CD4-positive, alpha-beta T cell treated with Interferon alpha-2 for 1 hour (primary cell): ENCODE results near the gene PWP2.
"Not testable (repeated sequence)": the region's sequence is repeated elsewhere in the genome, so short reads cannot be mapped to it uniquely, and the experiment has no call there.

ENCODE experiments used
- DNase-seq, 2 donors: peaks; one replicate each; pipeline ENCODE4 v3.0.0-alpha.2; 2020 to 2022

PWP2 gene

GRCh38 chr21:44083631-44084291 lies 23.4 kb upstream of the PWP2 start:
- DNase-seq: peak; percentile 62 to 77

GRCh38 chr21:44084496-44085241 lies 22.5 kb upstream of the PWP2 start:
- DNase-seq: no peak

- no peak for DNase-seq
Observed at GRCh38 chr21:44085491-44086321, 21.5 kb upstream of the PWP2 start.

- DNase-seq: no peak
Observed at GRCh38 chr21:44086636-44087425, 20.4 kb upstream of the PWP2 start.

GRCh38 chr21:44087426-44088400 lies 19.5 kb upstream of the PWP2 start:
- peak; percentile 33 to 37 for DNase-seq

GRCh38 chr21:44088401-44088780 lies 18.8 kb upstream of the PWP2 start:
- no peak for DNase-seq

GRCh38 chr21:44089001-44089911 lies 17.9 kb upstream of the PWP2 start:
- DNase-seq: peak; percentile 59 to 74

- DNase-seq: peak; percentile 22 to 40
Observed at GRCh38 chr21:44090325-44090724, 16.9 kb upstream of the PWP2 start.

- DNase-seq: no peak
Observed at GRCh38 chr21:44092211-44092610, 15.0 kb upstream of the PWP2 start.

- no peak for DNase-seq
Observed at GRCh38 chr21:44093761-44094160, 13.4 kb upstream of the PWP2 start.

- no peak for DNase-seq
Observed at GRCh38 chr21:44094832-44095231, 12.4 kb upstream of the PWP2 start.

GRCh38 chr21:44098507-44098906 lies 8.7 kb upstream of the PWP2 start:
- DNase-seq: not testable (repeated sequence)

- not testable (repeated sequence) for DNase-seq
Observed at GRCh38 chr21:44098964-44099363, 8.2 kb upstream of the PWP2 start.

GRCh38 chr21:44107589-44107988 lies 390 bp downstream of the PWP2 start:
- DNase-seq: not testable (repeated sequence)

- DNase-seq: peak in 1 of 2 donors; percentile 19
Observed at GRCh38 chr21:44113702-44114371, 6.6 kb downstream of the PWP2 start.

- DNase-seq: not testable (repeated sequence)
Observed at GRCh38 chr21:44122131-44122530, 14.9 kb downstream of the PWP2 start.

- not testable (repeated sequence) for DNase-seq
Observed at GRCh38 chr21:44127827-44128226, 20.6 kb downstream of the PWP2 start.

- not testable (repeated sequence) for DNase-seq
Observed at GRCh38 chr21:44133715-44134057, 26.5 kb downstream of the PWP2 start.

- DNase-seq: not testable (repeated sequence)
Observed at GRCh38 chr21:44134732-44135131, 27.5 kb downstream of the PWP2 start.

GRCh38 chr21:44138039-44138438 lies 30.8 kb downstream of the PWP2 start:
- DNase-seq: peak; percentile 47 to 61
